Retinal pigment epithelial cell (primary cell): Measurements from ENCODE around the gene ELMO1.

Experiments
- DNase-seq: peaks from one replicate; pipeline ENCODE4 v3.0.0-alpha.2; 2010; ENCODE audit warnings: low read depth
- H3K4me3 ChIP-seq: 2 replicates; pipeline ENCODE4 v1.5.1; 2011; ENCODE audit warnings: mild to moderate bottlenecking, low read length, control low read depth, moderate library complexity
- CTCF ChIP-seq: conservative IDR thresholded peaks from 2 replicates; pipeline ENCODE4 v1.5.1; 2011; ENCODE audit warnings: low read depth, low read length, control low read depth, inconsistent platforms

ELMO1 gene

DNA sequence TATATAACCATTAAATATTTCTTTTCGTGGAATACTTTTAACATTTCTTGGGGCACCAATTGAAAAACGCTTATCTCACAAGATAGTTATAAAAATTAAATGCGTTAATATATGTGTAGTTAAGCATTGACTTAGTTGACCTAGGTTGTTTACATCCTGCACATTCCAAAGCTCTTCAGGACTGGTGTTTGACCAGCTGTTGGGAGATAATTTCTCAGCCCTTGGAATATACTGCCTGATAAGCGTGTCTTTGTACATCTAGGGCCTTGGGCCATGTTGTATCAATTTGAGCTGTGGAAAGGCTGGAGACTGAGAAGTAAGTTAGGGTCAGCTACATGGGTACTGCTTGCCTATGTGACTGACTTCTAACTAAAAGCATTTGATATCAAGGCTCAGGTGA is 634.4 kb downstream of the ELMO1 start:
- DNase-seq, result no peak
- no peak overlapping the region for H3K4me3 ChIP-seq
- TF ChIP-seq CTCF, result no peak

DNA sequence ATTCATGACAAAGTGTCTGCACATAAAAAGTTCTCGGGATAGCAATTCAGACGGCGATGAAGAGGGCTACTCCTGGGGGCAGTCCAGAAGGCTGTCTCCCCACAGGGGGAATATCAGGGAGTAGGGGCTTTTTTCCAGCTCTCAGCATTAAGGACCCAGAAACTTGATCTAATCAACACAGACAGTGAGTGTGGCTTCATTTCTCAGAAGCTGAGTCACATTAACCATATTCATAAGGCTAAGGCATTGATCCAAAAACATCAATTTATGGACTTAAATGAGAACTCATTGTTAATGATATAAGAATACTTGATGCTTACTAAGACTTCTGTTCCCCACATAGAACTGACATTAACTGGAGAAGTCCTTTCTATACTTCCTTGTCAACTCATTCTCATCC is 636.9 kb downstream of the ELMO1 start:
- no peak overlapping the region for H3K4me3 ChIP-seq
- TF ChIP-seq CTCF, result no peak
- DNase-seq, result no peak

- no peak for DNase-seq
- H3K4me3 ChIP-seq, result no peak overlapping the region
- TF ChIP-seq CTCF, result no peak
These were observed 638.2 kb downstream of the ELMO1 start for GRCh38 chr7:36810489-36810888.

DNA sequence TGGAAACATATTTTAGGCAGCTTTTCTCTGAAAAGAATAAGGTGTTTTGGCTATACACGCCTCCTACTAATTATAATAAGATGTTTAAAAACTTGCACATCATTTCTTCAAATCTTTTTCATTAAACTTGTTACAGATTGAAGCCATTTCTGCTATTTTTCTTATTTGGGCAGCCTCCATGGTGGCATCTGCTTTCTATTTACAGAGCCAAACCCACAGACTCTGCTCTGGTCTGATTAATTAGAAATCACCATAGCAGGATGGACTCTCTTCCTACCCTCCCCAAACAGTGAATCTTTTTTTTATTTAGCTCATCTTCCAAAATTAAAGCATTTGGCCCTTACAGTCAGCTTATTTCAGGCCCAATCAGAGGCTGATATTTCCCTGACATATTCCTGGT is 638.6 kb downstream of the ELMO1 start:
- H3K4me3 ChIP-seq, result no peak overlapping the region
- DNase-seq, result no peak
- no peak for TF ChIP-seq CTCF

DNA sequence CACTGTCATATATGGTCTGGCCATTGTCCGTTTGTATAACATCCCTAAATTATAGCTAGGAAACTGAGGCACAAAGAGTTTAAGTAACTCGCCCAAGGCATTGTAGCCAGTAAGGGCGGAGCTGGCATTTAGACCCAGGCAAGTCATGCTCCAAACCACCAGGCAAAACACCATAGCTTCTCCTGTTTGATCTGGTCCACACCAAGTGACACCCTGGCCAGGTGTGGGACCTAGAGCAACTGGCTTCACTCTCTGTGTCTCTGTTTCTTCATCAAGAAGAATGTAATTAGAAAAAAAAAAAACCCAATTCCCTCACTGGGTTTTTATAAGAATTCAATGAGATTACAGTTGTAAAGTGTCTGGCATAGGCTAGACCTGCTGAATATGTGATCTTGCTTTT is 639.2 kb downstream of the ELMO1 start:
- no peak for TF ChIP-seq CTCF
- no peak for DNase-seq
- H3K4me3 ChIP-seq, result no peak overlapping the region

DNA sequence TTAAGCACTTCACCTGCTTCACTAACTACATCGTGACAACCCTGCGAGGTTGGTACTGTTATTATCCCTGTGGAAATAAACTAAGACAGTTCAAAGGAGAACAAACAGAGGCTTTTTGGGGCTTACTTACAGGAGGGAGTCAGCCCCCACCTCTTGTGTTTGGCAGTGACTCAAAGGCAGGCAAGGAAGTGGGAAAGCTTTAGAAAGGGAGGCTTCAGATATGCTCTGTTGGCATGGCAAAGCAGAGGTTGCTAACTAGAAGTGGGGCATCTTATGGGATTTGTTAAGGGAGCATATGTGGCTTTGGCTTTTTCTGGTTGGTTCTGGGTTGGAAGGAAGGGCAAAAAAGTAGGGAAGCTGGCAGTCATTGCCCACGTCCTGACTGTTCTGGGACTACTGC is 639.6 kb downstream of the ELMO1 start:
- TF ChIP-seq CTCF, result no peak
- H3K4me3 ChIP-seq, result no peak overlapping the region
- no peak for DNase-seq

DNA sequence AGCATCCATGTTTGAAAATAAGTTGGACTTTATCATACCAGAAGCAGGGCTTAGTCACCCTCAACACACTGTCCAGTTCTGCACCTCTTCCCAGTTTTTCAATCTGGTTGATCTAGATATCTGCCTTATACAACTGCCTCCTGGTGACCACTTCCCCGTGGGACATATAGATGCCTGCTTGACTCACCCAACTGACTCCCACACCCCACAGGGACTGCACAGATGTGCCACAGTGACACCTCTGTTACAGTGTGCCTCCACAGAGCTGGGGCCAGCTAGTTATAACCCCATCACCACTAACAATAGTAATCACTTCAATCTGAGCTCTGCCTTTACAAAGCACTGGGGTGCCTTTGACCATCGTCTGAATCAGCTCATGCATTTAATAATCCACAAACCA is 641.8 kb downstream of the ELMO1 start:
- no peak for DNase-seq
- TF ChIP-seq CTCF, result no peak
- H3K4me3 ChIP-seq, result no peak overlapping the region
